GM23248 (cell line): ENCODE results near the gene RPS6KC1. TPM values are rescaled to one million over a fixed set of nuclear protein-coding genes. Genes with fewer than 3 reads are reported as not detected.

Source experiments
- DNase-seq: peaks from one replicate; pipeline ENCODE4 v3.0.0-alpha.2; 2015
- H2AFZ ChIP-seq: fragments of 200-600 bp; sonication (generic); 2 replicates; pipeline ENCODE4 v1.6.1; 2016; ENCODE audit warnings: antibody characterized with exemption
- H3F3A ChIP-seq: fragments of 200-600 bp; sonication (generic); 2 replicates; pipeline ENCODE4 v1.6.1; 2016; ENCODE audit warnings: mild to moderate bottlenecking, antibody characterized with exemption, mixed run types; ENCODE audit not compliant: insufficient read depth
- H3K27ac ChIP-seq: fragments of 200-600 bp; sonication (generic); 2 replicates; pipeline ENCODE4 v1.5.1; 2016; ENCODE audit warnings: mild to moderate bottlenecking
- H3K27me3 ChIP-seq: fragments of 200-600 bp; sonication (generic); replicated peaks from 2 replicates; pipeline ENCODE4 v1.6.1; 2016; ENCODE audit warnings: mild to moderate bottlenecking; ENCODE audit not compliant: insufficient read depth
- H3K36me3 ChIP-seq: fragments of 200-600 bp; sonication (generic); 2 replicates; pipeline ENCODE4 v1.6.1; 2016; ENCODE audit warnings: low read depth, mild to moderate bottlenecking
- H3K4me1 ChIP-seq: fragments of 200-600 bp; sonication (generic); 2 replicates; pipeline ENCODE4 v1.6.1; 2016; ENCODE audit warnings: mild to moderate bottlenecking; ENCODE audit not compliant: insufficient read depth
- H3K4me2 ChIP-seq: fragments of 200-600 bp; sonication (generic); one replicate; pipeline ENCODE4 v1.6.1; 2016; ENCODE audit warnings: mild to moderate bottlenecking; ENCODE audit not compliant: unreplicated experiment
- H3K4me3 ChIP-seq: fragments of 200-600 bp; sonication (generic); 2 replicates; pipeline ENCODE4 v1.5.1; 2016; ENCODE audit warnings: mild to moderate bottlenecking
- H3K79me2 ChIP-seq: fragments of 200-600 bp; sonication (generic); 2 replicates; pipeline ENCODE4 v1.6.1; 2016; ENCODE audit warnings: mild to moderate bottlenecking; ENCODE audit not compliant: insufficient read depth
- H3K9ac ChIP-seq: fragments of 200-600 bp; sonication (generic); 2 replicates; pipeline ENCODE4 v1.6.1; 2016; ENCODE audit warnings: mild to moderate bottlenecking
- H3K9me2 ChIP-seq: fragments of 200-600 bp; sonication (generic); 2 replicates; pipeline ENCODE4 v1.6.1; 2016; ENCODE audit warnings: mixed run types, mild to moderate bottlenecking, moderate library complexity; ENCODE audit not compliant: insufficient read depth
- H3K9me3 ChIP-seq: fragments of 200-600 bp; sonication (generic); one replicate; pipeline ENCODE4 v1.6.1; 2017; ENCODE audit warnings: low read depth
- H4K20me1 ChIP-seq: fragments of 200-600 bp; sonication (generic); 2 replicates; pipeline ENCODE4 v1.6.0; 2016; ENCODE audit not compliant: insufficient read depth
- EZH2 ChIP-seq: fragments of 200-600 bp; sonication (generic); IDR thresholded peaks from 2 replicates; pipeline ENCODE4 v1.6.1; 2018; ENCODE audit warnings: antibody characterized with exemption, mild to moderate bottlenecking; ENCODE audit not compliant: insufficient read depth, poor library complexity, severe bottlenecking
- EZH2phosphoT487 ChIP-seq: fragments of 200-600 bp; sonication (generic); IDR thresholded peaks from 2 replicates; pipeline ENCODE4 v1.6.1; 2018; ENCODE audit warnings: antibody characterized with exemption, moderate library complexity, mild to moderate bottlenecking, low read depth; ENCODE audit not compliant: insufficient read depth
- WGBS, 2 experiments: methylation state at CpG; one replicate each; pipeline ENCODE4 v1.1.6; 2015 to 2017; ENCODE audit warnings: low lambda C conversion rate in 2 of 2, low coverage in 1 of 2; ENCODE audit errors: missing lambda C conversion rate in 2 of 2; 5-methylcytosine and 5-hydroxymethylcytosine counted together
- in situ Hi-C: fragments of 300-500 bp; cut with MboI; formaldehyde crosslinking; loops from 2 replicates; pipeline ENCODE4 v1.15.0; 2020
- polyA plus RNA-seq: library from polyadenylated mRNA; unstranded; fragments of >200 nt; fragmentation: Nextera tagmentation; extraction: Ambion mirVana; gene quantifications from 2 replicates; pipeline ENCODE4 v1.2.1, GENCODE V29; 2016
- total RNA-seq: library from RNA; depleted of rRNA; stranded (reverse); fragments of >200 nt; shearing (Covaris generic); gene quantifications from 2 replicates; pipeline ENCODE4 v1.2.3, GENCODE V29; 2014

The RPS6KC1 gene
- total and polyA plus RNA-seq, 2 experiments from 2014 or later, result 16.4 to 16.8 TPM

DNA sequence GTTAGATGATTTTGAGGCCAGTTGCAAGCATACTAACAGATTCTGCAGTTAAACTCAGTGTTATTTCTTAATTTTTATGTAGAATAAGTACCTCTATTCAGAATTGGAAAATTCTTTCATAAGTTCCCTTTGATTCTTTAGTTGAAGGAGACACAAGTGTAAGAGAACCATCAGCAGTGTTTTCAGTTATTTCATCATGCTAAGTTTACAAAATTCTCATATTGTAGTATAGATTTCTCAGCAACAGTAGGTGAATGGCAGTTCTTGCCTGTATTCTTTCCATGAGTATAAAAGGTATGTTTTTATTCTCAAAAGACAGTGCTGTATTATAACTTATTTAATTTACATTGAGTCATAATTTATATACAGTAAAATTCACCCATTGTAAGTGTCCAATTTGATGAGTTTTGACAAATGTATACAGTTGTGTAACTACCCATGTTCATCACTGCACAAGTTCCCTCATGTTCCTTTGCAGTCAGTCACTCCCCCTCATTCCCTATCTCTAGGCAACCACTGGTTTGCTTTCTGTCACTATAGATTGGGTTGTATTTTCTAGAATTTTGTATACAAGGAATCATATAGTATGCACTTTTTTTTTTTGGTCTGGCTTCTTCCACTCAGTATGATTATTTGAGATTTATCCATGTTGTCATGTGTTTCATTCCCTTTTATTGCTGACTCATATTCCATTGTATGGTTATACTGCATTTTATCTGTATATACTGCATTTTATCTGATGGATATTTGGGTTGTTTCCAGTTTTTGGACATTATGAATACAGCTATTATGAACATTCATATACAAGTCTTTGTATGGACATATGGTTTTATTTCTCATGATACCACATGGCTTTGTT, 3.9 kb downstream of the RPS6KC1 start:
- H3K27ac ChIP-seq, result no peak overlapping the region
- peaks cover 83% of the 10 kb centered on the region for H3K79me2 ChIP-seq

DNA sequence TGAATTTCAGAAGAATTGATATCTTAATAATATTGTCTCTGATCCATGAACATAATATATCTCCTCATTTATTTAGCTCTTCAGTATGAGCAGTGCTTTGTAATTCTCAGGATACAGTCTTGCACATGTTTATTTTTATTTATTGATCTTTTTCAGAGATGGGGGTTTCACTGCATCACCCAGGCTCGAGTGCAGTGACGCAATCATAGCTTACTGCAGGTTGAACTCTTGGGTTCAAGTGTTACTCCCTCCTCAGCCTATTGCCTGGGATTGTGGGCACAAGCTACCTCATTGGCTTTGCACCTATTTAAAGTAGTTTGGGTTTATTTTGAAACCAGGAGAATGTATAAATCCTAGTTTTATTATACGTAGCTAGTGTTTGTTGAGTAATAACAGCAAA, 4.7 kb downstream of the RPS6KC1 start:
- in situ Hi-C loops, result no loop called here
- Histone ChIP-seq H3K36me3 (no peaks in the 10 kb centered on the region), H3K27me3 (no peaks in the 10 kb centered on the region), H3K9me3 (no peaks in the 10 kb centered on the region), H3K4me3 (no peak overlapping the region), H3K79me2 (peaks cover 92% of the 10 kb centered on the region), H4K20me1 (peaks cover 6% of the 10 kb centered on the region; the same call in 1 of the 2 replicates), H3K27ac (no peak overlapping the region), H3K9ac (no peak overlapping the region), H3F3A (peaks cover 12% of the 10 kb centered on the region), H2AFZ (no peak overlapping the region), H3K9me2 (no peaks in the 10 kb centered on the region), H3K4me2 (no peak overlapping the region), H3K4me1 (peaks cover 12% of the 10 kb centered on the region)
- TF ChIP-seq EZH2phosphoT487 (no peak), EZH2 (no peak)
- DNase-seq, result no peak
- 93 to 97% methylated on average over 3 of the region's 3 CpGs for WGBS, 2 experiments

More for the DNA sequence above, 3.9 kb downstream of the RPS6KC1 start:
- in situ Hi-C loops, result no loop called here
- Histone ChIP-seq H3K27me3 (no peaks in the 10 kb centered on the region), H3K9me2 (no peaks in the 10 kb centered on the region), H3K9ac (no peak overlapping the region), H3K4me2 (no peak overlapping the region), H3K9me3 (no peaks in the 10 kb centered on the region), H2AFZ (no peak overlapping the region), H3F3A (peaks cover 12% of the 10 kb centered on the region), H3K4me1 (peaks cover 12% of the 10 kb centered on the region), H3K4me3 (no peak overlapping the region), H4K20me1 (peaks cover 6% of the 10 kb centered on the region; the same call in 1 of the 2 replicates), H3K36me3 (no peaks in the 10 kb centered on the region)
- DNase-seq, result no peak
- TF ChIP-seq EZH2 (no peak), EZH2phosphoT487 (no peak)

- Histone ChIP-seq H3K4me1 (peaks cover 6% of the 10 kb centered on the region; the same call in 1 of the 2 replicates), H2AFZ (no peak overlapping the region), H3K9me3 (no peaks in the 10 kb centered on the region), H3K4me2 (no peak overlapping the region), H3K27ac (no peak overlapping the region), H4K20me1 (peaks cover 11% of the 10 kb centered on the region; the same call in 1 of the 2 replicates), H3K27me3 (no peaks in the 10 kb centered on the region), H3K9ac (no peak overlapping the region), H3K79me2 (peaks cover 100% of the 10 kb centered on the region), H3F3A (peaks cover 5% of the 10 kb centered on the region; the same call in 1 of the 2 replicates), H3K36me3 (no peaks in the 10 kb centered on the region), H3K4me3 (no peak overlapping the region), H3K9me2 (no peaks in the 10 kb centered on the region)
- WGBS, 2 experiments, result 93% methylated on average over 5 of the region's 5 CpGs
- no peak for DNase-seq
- TF ChIP-seq EZH2 (no peak), EZH2phosphoT487 (no peak)
- in situ Hi-C loops, result no loop called here
Observed at GRCh38 chr1:213057264-213058059, 6.4 kb downstream of the RPS6KC1 start.

- no peaks in the 10 kb centered on the region for H3K4me1 ChIP-seq
- no peak for DNase-seq
- no peaks in the 10 kb centered on the region for H3K9me3 ChIP-seq
- in situ Hi-C loops, result no loop called here
- H3K27me3 ChIP-seq, result no peaks in the 10 kb centered on the region
- no peak overlapping the region for H3K9ac ChIP-seq
- no peak overlapping the region for H3K4me3 ChIP-seq
- WGBS, 2 experiments, result 93 to 100% methylated on average over 2 of the region's 2 CpGs
- no peaks in the 10 kb centered on the region for H3K9me2 ChIP-seq
- TF ChIP-seq EZH2phosphoT487 (no peak), EZH2 (no peak)
- H2AFZ ChIP-seq, result no peak overlapping the region
- H3K4me2 ChIP-seq, result no peak overlapping the region
- peaks cover 98% of the 10 kb centered on the region for H3K79me2 ChIP-seq
- H3F3A ChIP-seq, result no peaks in the 10 kb centered on the region
- no peaks in the 10 kb centered on the region for H3K36me3 ChIP-seq
- no peak overlapping the region for H3K27ac ChIP-seq
- peaks cover 11% of the 10 kb centered on the region; the same call in 1 of the 2 replicates for H4K20me1 ChIP-seq
Observed at GRCh38 chr1:213060836-213061235, 9.8 kb downstream of the RPS6KC1 start.
